Ecto neural progenitor cell (in vitro differentiated cells): ENCODE measurements around the gene ZG16B.
A peak's percentile ranks its signal among the peaks of the same experiment; 100 is the strongest.

Experiments used
- DNase-seq: peaks from one replicate; pipeline ENCODE4 v3.0.0-alpha.2; 2018; ENCODE audit warnings: low spot score

The ZG16B gene

GRCh38 chr16:2806286-2806685 is 23.8 kb upstream of the ZG16B start:
- no peak for DNase-seq

- DNase-seq, result no peak
These were observed 21.9 kb upstream of the ZG16B start for GRCh38 chr16:2808181-2808580.

- no peak for DNase-seq
These were observed 20.8 kb upstream of the ZG16B start for GRCh38 chr16:2809149-2809760.

- DNase-seq, result no peak
These were observed 19.5 kb upstream of the ZG16B start for GRCh38 chr16:2810651-2811050.

- peak; percentile 41 for DNase-seq
These were observed 18.2 kb upstream of the ZG16B start for GRCh38 chr16:2811703-2812471.

- no peak for DNase-seq
These were observed 16.3 kb upstream of the ZG16B start for GRCh38 chr16:2813771-2814221.

GRCh38 chr16:2814551-2815298 is 15.4 kb upstream of the ZG16B start:
- no peak for DNase-seq

- DNase-seq, result no peak
These were observed 14.8 kb upstream of the ZG16B start for GRCh38 chr16:2815299-2815771.

GRCh38 chr16:2816751-2817339 is 13.3 kb upstream of the ZG16B start, which contains the start of gene PRSS21:
Gene PRSS21, plus strand, starts transcription at chr16:2817237. Its CDS starts 32 bp downstream, at chr16:2817269.
- no peak for DNase-seq

- DNase-seq, result no peak
These were observed 12.5 kb upstream of the ZG16B start for GRCh38 chr16:2817340-2818271.

- DNase-seq, result no peak
These were observed 11.7 kb upstream of the ZG16B start for GRCh38 chr16:2818272-2818876.

GRCh38 chr16:2819179-2819938 is 10.7 kb upstream of the ZG16B start:
- no peak for DNase-seq

- DNase-seq, result no peak
These were observed 9.9 kb upstream of the ZG16B start for GRCh38 chr16:2819939-2820835.

- DNase-seq, result no peak
These were observed 9.1 kb upstream of the ZG16B start for GRCh38 chr16:2820836-2821486.

GRCh38 chr16:2821487-2822157 is 8.5 kb upstream of the ZG16B start:
- DNase-seq, result no peak

- no peak for DNase-seq
These were observed 8.0 kb upstream of the ZG16B start for GRCh38 chr16:2822158-2822495.

GRCh38 chr16:2822496-2822895 is 7.6 kb upstream of the ZG16B start:
- no peak for DNase-seq

GRCh38 chr16:2824626-2825025 is 5.5 kb upstream of the ZG16B start:
- DNase-seq, result no peak
